GM13977 (cell line): ENCODE measurements around the gene COX4I2.

Experiments used
- DNase-seq: peaks from one replicate; pipeline ENCODE4 v3.0.0; 2012; ENCODE audit warnings: low spot score
- CTCF ChIP-seq: IDR thresholded peaks from 2 replicates; pipeline ENCODE4 v1.5.1; 2012; ENCODE audit warnings: mild to moderate bottlenecking, control low read depth; ENCODE audit not compliant: insufficient read depth; ENCODE audit errors: extremely low read depth, missing control alignments
- in situ Hi-C: fragments of 300-500 bp; cut with MboI; formaldehyde crosslinking; loops from one replicate; pipeline ENCODE4 v1.12.0; 2022; ENCODE audit warnings: low sequenced_read_pairs, low pct_unique_long_range_greater_than_20kb, mixed read lengths, inconsistent platforms; ENCODE audit not compliant: unreplicated experiment

The COX4I2 gene

GRCh38 chr20:31603822-31604566, 33.7 kb upstream of the COX4I2 start:
- no peak for TF ChIP-seq CTCF
- DNase-seq, result peak; percentile 90
- in situ Hi-C loops, result no loop called here

- DNase-seq, result no peak
- no peak for TF ChIP-seq CTCF
- in situ Hi-C loops, result no loop called here
Observed at GRCh38 chr20:31604567-31605030, 33.1 kb upstream of the COX4I2 start.

DNA sequence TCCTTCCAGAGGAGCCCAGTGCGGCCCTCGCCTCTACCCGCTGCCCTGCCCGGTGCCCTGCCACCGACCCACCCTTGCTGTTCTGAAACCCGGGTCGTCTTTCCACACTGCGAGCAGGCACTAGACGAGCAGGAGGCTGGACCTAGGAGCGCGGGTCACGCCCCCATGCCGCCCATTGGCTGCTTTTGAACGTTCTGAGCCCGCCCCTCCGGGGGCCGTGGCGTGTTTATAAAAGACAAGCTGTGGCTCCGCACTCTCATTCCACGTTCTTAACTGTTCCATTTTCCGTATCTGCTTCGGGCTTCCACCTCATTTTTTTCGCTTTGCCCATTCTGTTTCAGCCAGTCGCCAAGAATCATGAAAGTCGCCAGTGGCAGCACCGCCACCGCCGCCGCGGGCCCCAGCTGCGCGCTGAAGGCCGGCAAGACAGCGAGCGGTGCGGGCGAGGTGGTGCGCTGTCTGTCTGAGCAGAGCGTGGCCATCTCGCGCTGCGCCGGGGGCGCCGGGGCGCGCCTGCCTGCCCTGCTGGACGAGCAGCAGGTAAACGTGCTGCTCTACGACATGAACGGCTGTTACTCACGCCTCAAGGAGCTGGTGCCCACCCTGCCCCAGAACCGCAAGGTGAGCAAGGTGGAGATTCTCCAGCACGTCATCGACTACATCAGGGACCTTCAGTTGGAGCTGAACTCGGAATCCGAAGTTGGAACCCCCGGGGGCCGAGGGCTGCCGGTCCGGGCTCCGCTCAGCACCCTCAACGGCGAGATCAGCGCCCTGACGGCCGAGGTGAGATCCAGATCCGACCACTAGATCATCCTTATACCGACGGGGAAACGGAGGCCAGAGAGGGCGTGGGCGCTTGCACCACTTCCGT, 32.4 kb upstream of the COX4I2 start, which contains the start of gene ID1:
ID1 (plus strand) TSS at position 259 of the 871 bp plus-strand sequence; CDS start at position 358, 99 bp downstream.
- TF ChIP-seq CTCF, result no peak
- peak; percentile 95 for DNase-seq
- in situ Hi-C loops, result no loop called here

DNA sequence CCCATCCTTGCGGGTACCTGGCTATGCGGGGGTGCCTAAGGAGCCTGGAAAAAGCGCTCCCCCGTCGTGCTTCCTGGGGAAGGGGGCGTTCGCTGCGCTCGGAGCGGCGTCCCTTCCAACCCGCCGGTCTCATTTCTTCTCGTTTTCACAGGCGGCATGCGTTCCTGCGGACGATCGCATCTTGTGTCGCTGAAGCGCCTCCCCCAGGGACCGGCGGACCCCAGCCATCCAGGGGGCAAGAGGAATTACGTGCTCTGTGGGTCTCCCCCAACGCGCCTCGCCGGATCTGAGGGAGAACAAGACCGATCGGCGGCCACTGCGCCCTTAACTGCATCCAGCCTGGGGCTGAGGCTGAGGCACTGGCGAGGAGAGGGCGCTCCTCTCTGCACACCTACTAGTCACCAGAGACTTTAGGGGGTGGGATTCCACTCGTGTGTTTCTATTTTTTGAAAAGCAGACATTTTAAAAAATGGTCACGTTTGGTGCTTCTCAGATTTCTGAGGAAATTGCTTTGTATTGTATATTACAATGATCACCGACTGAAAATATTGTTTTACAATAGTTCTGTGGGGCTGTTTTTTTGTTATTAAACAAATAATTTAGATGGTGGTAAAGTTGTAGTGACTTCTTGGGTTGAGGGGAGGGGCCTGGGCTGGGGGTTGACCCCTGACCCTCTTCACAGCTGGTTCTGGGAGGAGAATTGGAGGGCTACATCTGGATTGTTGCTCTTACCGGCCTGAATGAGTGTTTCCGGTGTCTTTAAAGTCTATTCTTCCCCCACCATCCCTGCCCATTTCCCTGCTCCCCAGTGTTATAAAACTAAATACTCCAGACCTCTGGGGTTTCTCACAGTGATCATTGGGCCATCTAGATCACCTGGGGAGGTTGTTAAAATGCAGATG, 31.6 kb upstream of the COX4I2 start:
- TF ChIP-seq CTCF, result no peak
- in situ Hi-C loops, result no loop called here
- peak; percentile 49 for DNase-seq

- no peak for TF ChIP-seq CTCF
- DNase-seq, result peak; percentile 26
- in situ Hi-C loops, result no loop called here
Observed at GRCh38 chr20:31606804-31607639, 30.7 kb upstream of the COX4I2 start.
